GM12878 (cell line): ENCODE data around the gene UNC119B. TPM values are rescaled to one million over a fixed set of nuclear protein-coding genes. Genes with fewer than 3 reads are reported as not detected.

Experiments
- CBX5 ChIP-seq: sonication (generic); IDR thresholded peaks from 2 replicates; pipeline ENCODE4 v1.6.1; 2016; ENCODE audit warnings: low read depth, moderate library complexity, mild to moderate bottlenecking, inconsistent platforms
- GABPA ChIP-seq: IDR thresholded peaks from 2 replicates; pipeline ENCODE4 v1.6.1; 2014; ENCODE audit warnings: antibody characterized with exemption, low read depth, mild to moderate bottlenecking, inconsistent platforms
- GATAD2B ChIP-seq: fragments of 450-650 bp; conservative IDR thresholded peaks from 2 replicates; pipeline ENCODE4 v1.6.1; 2017; ENCODE audit warnings: low read depth, mild to moderate bottlenecking, moderate library complexity
- MEF2A ChIP-seq: IDR thresholded peaks from 2 replicates; pipeline ENCODE4 v1.6.1; 2011; ENCODE audit warnings: low read depth, mild to moderate bottlenecking, low read length, moderate library complexity; ENCODE audit not compliant: insufficient read depth
- MEF2B ChIP-seq: fragments of 450-650 bp; IDR thresholded peaks from 2 replicates; pipeline ENCODE4 v1.6.1; 2018; ENCODE audit warnings: mild to moderate bottlenecking, moderate library complexity; ENCODE audit not compliant: partially characterized antibody, poor library complexity, severe bottlenecking
- MYB ChIP-seq: fragments of 150-350 bp; IDR thresholded peaks from 2 replicates; pipeline ENCODE4 v1.6.1; 2014; ENCODE audit warnings: mild to moderate bottlenecking, low read depth, low read length, borderline replicate concordance
- NR2C1 ChIP-seq: fragments of 450-650 bp; IDR thresholded peaks from 2 replicates; pipeline ENCODE4 v1.6.1; 2017; ENCODE audit warnings: antibody characterized with exemption, mild to moderate bottlenecking, moderate library complexity
- POU2F2 ChIP-seq: IDR thresholded peaks from 3 replicates; pipeline ENCODE4 v1.6.1; 2011; ENCODE audit warnings: low read depth, mild to moderate bottlenecking, low read length, borderline replicate concordance
- SKIL ChIP-seq: fragments of 450-650 bp; IDR thresholded peaks from 2 replicates; pipeline ENCODE4 v1.6.1; 2017; ENCODE audit warnings: mild to moderate bottlenecking, low read depth, inconsistent platforms; ENCODE audit not compliant: poor library complexity, severe bottlenecking
- SMAD5 ChIP-seq: IDR thresholded peaks from 2 replicates; pipeline ENCODE4 v1.6.1; 2016; ENCODE audit warnings: antibody characterized with exemption, low read depth
- TBL1XR1 ChIP-seq: IDR thresholded peaks from 2 replicates; pipeline ENCODE4 v1.6.1; 2012; ENCODE audit warnings: low read depth, low read length, improper control_type of control experiment
- ZNF274 ChIP-seq: IDR thresholded peaks from one replicate; pipeline ENCODE4 v1.8.0; 2011; ENCODE audit not compliant: insufficient read length, insufficient read depth
- polyA plus RNA-seq, 11 experiments: library from polyadenylated mRNA; depleted of rRNA in 4 of 11; unstranded in 6 of 11; stranded (reverse) in 5 of 11; fragments of >200 nt; fragmentation: Nextera tagmentation in 4 of 11; fragmentation: Illumina TruSeq in 1 of 11; extraction: Ambion mirVana in 4 of 11; extraction: Trizol in 1 of 11; gene quantifications; 1 replicate in 1 of 11; 2 replicates in 10 of 11; pipeline versions ENCODE4 v1.2.1 to v1.2.3, GENCODE V29; 2011 to 2016; ENCODE audit warnings: inconsistent platforms in 2 of 11, missing spikeins in 2 of 11, low read depth in 1 of 11
- total RNA-seq, 4 experiments: library from RNA; depleted of rRNA in 3 of 4; stranded (reverse); fragments of >200 nt in 3 of 4; fragmentation: Illumina TruSeq in 1 of 4; extraction: Trizol in 1 of 4; gene quantifications; 2 replicates each; pipeline versions ENCODE4 v1.2.1 to v1.2.3, GENCODE V29; 2013 to 2021

The UNC119B gene
- total and polyA plus RNA-seq, 10 of the 15 experiments (the other 5 are each of a cell fraction or from before 2014, with no cell fraction given): 4.3 to 31.5 (median 10.5) TPM

- TF ChIP-seq CBX5 (peak; percentile 89; the same call in 1 of the 2 replicates), NR2C1 (peak; percentile 87), TBL1XR1 (peak; percentile 59), ZNF274 (no peak), MEF2A (peak; percentile 65; the same call in 1 of the 2 replicates), MYB (peak; percentile 82; the same call in 1 of the 2 replicates), MEF2B (no peak), SKIL (peak; percentile 77), POU2F2 (peak; percentile 76; the same call in 1 of the 3 replicates), GATAD2B (peak; percentile 77), GABPA (peak; percentile 98), SMAD5 (no peak)
Observed at GRCh38 chr12:120686690-120687577, 23.3 kb upstream of the UNC119B start, which contains the start of gene MLEC (continued).
